GM21723 (cell line): ENCODE results near the gene GTF3C4.

Experiments used
- ATAC-seq: cut with Tn5 transposase; IDR thresholded peaks from one replicate; pipeline ENCODE4 v1.9.1; 2021; ENCODE audit warnings: mild to moderate bottlenecking, moderate library complexity; ENCODE audit not compliant: unreplicated experiment

The GTF3C4 gene

GRCh38 chr9:132729235-132729890 lies 59.1 kb downstream of the GTF3C4 start:
- no peak for ATAC-seq

GRCh38 chr9:132730054-132731033 lies 60.1 kb downstream of the GTF3C4 start:
- no peak for ATAC-seq

GRCh38 chr9:132731230-132731629 lies 61.0 kb downstream of the GTF3C4 start:
- no peak for ATAC-seq

- ATAC-seq: no peak
Measured at GRCh38 chr9:132732326-132733259, 62.3 kb downstream of the GTF3C4 start.

GRCh38 chr9:132733260-132733815 lies 63.1 kb downstream of the GTF3C4 start:
- no peak for ATAC-seq

GRCh38 chr9:132739710-132740310 lies 69.5 kb downstream of the GTF3C4 start:
- ATAC-seq: no peak

- ATAC-seq: no peak
Measured at GRCh38 chr9:132740526-132741309, 70.5 kb downstream of the GTF3C4 start.

- no peak for ATAC-seq
Measured at GRCh38 chr9:132742821-132743311, 72.6 kb downstream of the GTF3C4 start.

- no peak for ATAC-seq
Measured at GRCh38 chr9:132743931-132744479, 73.7 kb downstream of the GTF3C4 start.
